HG03025 (cell line): ENCODE data around the gene HTR2C.
A peak's percentile ranks its signal among the peaks of the same experiment; 100 is the strongest.
"Not testable (repeated sequence)": the region's sequence is repeated elsewhere in the genome, so short reads cannot be mapped to it uniquely, and the experiment has no call there.

Source experiments
- ATAC-seq: cut with Tn5 transposase; IDR thresholded peaks from one replicate; pipeline ENCODE4 v1.9.1; 2021; ENCODE audit warnings: mild to moderate bottlenecking, moderate library complexity; ENCODE audit not compliant: unreplicated experiment, low FRiP score

Gene HTR2C

DNA sequence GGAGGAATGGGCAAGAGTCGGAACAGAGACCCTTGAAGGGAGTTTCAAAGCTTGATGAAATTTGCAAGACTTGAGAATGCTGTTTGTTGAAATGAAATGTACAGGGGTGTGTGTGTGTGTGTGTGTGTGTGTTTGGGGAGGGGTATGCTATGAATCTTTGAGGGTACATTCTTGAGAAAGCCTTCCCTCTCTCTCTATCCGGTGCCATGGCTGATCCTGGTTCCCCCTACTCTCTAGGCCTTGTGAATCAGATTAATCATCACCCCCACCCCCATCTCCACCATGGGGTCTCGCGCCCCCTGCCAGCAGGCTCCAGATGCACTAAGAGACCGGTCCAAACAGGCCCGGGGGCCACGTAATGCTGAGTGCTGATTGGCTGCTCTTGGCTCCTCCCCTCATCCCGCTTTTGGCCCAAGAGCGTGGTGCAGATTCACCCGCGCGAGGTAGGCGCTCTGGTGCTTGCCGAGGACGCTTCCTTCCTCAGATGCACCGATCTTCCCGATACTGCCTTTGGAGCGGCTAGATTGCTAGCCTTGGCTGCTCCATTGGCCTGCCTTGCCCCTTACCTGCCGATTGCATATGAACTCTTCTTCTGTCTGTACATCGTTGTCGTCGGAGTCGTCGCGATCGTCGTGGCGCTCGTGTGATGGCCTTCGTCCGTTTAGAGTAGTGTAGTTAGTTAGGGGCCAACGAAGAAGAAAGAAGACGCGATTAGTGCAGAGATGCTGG is at the start of gene HTR2C:
Gene HTR2C (plus strand): TSS at position 441 of the 729 bp plus-strand sequence. CDS start 142,851 bp downstream, outside the sequence.
- no peak for ATAC-seq

DNA sequence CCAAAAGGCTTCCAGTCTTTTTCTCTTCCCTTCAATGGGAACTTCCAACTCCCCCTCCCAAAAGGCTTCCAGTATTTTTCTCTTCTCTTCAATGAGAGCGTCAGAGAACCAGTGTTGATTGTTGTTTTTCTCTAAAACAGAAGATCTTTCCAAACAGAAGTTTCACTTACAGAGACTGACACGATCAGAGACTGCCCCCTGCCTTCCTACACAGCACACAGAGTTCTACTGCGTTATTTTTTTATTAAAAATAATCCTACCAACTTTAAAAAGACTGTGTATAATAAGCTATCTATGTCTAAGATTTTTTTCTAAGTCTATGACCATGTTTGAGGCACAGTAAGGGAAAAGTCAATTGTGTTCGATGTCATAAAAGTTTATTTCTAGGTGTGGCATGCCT is 3.5 kb upstream of the HTR2C start:
- ATAC-seq: no peak

DNA sequence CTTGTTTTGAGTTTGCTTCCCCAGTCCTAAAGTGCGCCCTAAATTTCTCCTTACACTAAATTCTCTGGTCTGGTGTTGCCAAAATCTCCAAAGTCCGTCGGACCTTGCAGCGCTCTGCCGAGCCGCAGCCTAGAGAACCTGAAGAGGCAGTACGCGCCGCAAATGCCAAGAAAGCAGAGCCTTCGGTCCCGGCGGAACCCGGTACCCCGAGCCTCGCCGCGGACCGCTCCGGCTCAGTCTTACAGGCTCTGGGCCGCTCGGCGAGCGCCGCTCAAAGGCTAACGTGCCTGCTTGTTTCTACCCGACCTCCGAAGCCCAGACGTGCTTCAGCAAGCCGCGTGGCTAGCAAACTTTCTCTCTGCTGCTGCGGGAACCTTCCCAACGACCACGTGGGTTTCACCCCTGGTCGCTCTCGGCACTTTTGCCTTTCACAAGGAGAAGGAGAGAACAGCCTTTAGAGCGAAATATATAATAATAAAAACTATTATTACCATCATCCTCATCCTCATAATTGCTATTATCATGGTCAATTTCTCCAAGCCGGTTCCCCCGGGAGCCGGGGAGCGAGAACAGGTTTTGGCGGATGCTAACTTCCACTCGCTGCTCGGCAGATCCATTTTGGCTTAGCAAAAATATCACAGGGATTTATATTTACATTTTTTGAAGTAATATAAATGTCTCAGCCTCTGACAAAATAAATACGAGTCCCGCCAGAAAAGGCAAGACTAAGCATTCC is 2.2 kb upstream of the HTR2C start:
- ATAC-seq: no peak

DNA sequence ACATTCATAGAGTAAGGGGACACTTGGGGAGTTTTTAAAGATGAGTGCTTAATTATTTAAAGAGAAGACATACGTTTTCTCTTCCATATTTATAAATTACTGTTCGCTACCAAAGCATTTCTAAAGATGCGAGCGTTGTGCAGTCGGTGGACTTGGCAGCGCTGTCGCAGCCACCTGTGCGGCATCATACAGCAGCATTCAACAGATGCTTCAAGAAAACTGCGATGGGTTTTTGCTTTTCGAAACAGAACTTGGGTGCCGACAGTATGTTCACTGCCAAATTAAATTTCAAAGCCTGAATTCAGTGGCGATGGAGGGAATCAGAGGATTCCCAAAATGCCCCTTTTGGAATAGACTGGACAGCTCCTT is 1.6 kb upstream of the HTR2C start:
- no peak for ATAC-seq

DNA sequence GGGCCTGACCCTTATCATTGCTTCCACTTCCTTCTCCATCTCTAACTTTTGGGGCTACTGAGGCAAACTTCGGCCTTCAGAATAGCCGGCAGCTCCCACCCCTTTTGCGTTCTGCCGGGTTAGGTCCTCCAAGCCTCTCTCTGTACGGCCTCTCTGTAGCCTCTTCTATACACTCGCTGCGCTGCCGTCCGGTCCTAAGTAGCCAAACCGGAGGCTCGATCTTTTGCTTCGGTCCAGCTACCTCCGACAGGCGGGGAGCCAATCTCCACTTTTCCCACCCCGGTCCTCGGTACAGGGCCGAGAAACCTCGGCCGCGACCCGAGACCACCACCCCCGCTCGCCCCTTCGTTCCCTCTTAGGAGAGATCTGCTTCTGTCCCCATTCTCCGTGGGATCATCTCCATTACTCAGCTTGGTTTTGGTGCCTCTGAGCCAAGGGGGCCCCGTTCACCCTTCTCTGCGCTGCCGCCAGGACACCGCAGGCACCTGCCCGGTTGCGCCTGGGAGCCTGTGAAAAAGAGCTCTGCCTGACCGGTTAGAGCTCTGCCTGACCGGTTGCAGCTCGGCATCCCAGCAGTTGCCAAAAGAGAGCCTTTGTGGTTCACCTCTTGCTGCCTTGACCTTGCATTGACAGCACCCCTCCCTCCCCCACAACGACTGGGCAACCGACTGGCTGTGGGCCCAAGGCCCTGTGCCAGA is 1.0 kb upstream of the HTR2C start:
- ATAC-seq: no peak

DNA sequence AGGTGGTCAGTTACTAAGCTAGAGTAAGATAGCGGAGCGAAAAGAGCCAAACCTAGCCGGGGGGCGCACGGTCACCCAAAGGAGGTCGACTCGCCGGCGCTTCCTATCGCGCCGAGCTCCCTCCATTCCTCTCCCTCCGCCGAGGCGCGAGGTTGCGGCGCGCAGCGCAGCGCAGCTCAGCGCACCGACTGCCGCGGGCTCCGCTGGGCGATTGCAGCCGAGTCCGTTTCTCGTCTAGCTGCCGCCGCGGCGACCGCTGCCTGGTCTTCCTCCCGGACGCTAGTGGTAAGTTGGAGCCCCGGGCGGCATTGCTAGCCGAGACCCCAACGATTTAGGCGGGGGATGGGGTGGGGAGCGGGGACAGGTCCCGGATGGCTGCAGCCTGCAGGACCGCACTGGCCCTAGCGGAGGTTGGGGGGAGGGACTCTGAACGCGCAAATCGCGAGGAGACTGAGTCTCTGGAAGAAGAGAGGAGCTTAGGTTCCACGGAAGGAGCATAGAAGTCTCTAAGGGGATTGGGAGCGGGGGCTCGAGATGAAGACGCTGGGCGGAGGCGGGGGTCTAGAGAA is 573 bp downstream of the HTR2C start:
- no peak for ATAC-seq

DNA sequence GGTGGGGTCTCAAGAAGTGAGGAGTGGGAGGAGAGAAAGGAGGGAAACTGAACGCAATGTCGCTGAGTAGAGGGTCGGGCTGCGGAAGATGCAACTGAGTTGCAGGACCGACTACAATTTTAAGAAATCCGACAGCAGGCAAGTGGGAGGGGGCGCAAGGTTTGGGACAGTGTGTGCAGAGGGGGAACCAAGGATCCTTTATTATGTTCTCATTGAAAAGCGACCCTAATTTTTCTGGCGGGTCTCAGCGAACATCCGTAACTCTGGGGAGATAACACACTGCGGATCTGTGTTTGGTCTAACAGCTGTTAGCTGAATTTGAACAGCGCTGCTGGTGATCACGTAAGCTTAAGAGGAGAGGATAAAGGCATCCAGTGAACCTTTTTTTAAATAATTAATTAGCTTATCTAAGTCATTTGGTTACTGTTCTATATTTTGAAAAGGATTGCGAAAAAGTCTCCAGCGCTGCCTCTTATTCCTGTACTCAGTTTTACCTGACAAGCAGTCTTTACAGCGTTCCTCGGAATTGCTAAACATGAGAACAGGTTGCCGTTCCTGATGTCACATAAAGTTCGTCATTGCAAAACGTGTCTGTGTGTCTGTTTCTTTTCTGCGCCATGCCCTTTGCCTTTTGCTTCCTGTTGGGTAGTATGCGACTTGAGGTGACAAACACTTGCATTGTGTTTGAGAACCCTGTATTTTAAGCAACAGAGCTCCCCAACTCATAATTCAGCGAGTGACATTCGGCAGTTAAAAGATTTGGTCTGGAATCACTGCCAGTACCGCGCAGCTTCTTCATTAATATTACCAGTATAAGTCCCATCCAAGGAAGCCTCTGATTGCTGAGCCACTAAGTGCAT is 1.3 kb downstream of the HTR2C start:
- ATAC-seq: no peak

DNA sequence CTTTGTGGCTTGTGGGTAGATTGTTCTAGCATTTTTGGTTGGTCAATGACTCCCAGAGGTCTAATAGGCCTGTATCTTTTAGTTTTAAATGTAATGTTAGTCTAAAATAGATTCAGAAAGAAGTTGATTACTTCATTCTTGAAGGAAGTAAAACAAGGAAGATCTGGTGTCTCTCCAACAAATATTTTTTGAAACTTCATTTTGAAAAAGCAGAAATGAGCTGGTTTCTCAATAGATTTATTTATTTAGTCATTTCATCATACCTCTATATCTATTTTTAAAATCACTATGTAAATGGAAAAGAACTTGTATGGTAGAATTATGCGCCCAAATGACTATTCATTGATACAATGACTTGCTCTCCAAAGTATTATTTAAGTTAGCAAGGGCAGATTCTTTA is 7.2 kb downstream of the HTR2C start:
- ATAC-seq: no peak

DNA sequence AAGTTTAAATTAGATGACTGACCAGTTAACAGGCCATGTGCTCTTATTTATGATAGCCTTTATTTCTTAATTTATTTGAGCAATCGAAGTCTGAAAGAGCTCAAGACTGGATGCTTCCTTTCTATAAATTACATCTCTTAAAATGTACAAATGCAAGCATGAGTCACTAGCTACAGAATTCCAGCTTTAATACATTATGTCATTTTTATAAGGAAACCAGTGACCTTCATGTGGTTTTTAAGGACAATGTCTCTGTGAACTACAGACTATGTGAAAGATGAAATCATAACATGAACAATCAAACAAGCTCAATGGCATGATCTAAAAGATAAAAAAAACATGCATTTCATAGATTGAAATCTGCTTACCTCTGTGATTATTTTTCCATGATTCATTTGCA is 15.4 kb downstream of the HTR2C start:
- ATAC-seq: no peak

DNA sequence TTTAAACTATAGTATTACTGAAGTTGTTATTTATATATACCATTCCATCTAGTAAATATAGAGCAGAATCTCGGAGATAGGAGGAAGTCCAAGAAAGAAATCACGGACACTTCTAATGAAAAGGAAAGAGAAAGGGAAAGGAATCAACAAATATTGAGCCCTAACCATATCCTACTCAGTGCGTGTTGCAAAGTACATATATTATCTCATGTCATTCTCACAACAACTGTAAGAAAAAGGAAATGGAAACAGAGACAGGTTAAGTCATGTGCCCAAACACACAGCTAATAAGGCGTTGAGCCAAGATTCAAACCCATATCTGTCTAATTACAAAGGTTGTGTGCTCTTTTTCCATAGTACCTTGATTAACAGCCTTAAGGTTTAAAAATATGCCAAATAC is 16.0 kb downstream of the HTR2C start:
- no peak for ATAC-seq

DNA sequence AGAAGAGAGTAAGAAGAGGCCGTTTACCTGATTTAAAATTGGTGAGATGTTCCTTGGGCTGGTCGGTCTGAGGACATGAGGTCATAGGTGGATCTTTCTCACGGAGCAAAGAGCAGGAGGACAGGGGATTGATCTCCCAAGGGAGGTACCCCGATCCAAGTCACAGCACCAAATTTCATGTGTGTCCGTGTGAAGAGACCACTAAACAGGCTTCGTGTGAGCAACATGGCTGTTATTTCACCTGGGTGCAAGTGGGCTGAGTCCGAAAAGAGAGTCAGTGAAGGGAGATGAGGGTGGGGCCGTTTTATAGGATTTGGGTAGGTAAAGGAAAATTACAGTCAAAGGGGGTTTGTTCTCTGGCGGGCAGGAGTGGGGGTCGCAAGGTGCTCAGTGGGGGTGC is 22.7 kb downstream of the HTR2C start:
- not testable (repeated sequence) for ATAC-seq

DNA sequence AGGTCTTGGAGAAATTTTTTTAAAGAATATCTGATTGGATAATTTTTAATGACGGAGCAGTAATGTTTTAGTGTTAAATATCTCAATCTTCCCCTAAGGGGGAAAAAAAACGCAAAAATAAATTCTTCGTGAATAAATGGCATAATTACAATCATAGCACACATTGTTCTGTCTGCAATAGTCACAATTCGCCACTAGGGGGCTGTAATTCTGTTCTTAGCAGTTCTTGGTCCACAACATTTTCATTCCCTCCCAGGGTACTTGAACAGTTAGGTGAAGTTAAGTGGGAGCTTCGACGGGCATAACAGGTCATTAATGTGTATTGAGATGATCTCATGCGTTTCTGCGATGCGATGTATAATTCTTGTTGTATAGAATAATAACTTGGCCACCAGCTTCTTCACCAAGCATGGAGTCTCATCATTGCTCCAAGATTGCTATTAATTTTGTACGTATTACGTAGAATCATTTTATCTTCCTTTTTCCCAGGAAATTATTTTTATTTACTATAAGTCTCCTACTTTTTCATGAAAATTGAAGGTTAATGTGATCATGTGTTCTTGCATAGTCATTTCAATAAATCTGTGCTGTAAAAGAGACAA is 27.2 kb downstream of the HTR2C start:
- peak; percentile 80 for ATAC-seq

DNA sequence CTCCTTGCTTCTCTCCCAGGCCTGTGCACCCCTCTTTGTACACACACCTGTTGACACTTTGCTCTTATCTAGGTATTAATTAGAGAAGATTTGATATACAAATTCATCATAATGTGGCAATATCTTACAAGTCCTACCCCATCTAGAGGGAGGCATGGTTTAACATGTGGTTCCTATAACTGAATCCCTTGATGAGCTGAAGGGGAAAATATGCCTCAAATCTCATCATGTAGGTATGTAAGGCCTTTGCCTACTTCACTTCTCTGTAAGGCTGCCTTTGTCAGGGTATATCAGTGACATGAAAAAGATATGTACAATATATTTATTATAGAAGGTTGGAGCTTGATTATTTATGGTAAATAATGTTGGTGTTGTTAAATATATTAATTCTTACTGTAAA is 31.9 kb downstream of the HTR2C start:
- ATAC-seq: no peak

DNA sequence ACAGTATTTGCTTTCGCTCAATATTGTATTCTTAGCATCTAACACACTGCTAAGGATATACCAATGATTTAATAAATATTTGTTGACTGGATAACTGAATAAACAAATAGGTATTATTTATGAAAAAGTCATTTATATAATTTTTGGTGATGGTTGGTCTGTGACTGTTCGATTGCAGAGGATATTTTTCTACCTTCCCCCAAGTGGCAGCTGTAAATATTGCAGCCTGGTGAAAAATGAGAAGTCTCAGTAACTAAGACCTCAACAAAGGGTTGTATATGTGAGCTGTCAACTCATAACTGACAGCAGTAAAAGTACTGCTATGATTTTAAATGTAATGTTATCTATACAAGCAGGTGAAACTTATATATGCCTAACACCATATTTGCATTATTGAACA is 36.0 kb downstream of the HTR2C start:
- ATAC-seq: peak; percentile 72

DNA sequence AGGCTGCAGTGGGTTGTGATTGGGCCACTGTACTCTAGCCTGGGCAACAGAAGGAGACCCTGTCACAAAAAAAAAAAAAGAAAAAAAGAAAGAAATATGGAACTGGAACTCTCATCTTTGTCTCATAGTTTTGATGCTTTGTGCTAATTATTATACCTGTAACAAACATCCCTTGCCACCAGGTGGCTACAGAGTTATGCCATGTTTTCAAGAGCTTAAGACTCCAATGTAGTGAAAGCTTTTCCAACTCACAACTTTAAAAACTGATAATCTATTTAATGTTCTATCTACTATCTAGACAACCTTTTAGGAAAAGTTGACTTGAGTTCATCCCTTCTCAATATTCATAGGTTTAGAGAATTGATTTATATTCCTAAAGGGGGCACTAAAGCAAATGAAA is 42.4 kb downstream of the HTR2C start:
- no peak for ATAC-seq

DNA sequence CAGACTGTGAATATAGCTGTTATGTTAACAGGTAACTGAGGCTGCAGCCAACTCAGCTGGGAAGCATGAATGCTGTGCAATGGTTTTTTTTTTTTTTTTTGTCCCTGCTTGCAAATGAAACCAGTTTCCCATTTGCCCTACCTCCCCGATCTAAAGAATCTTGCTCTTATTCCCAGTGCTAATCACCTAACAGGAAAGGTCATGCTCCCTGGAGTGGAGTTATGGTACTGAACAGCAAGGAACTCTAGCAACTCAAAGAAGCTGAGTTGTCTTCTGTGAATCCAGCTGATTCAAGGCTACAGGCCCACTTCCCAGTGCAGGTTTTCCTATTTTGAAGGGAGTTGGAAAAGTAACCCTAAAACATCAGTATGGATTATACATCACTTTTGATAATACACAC is 52.1 kb downstream of the HTR2C start:
- ATAC-seq: no peak

DNA sequence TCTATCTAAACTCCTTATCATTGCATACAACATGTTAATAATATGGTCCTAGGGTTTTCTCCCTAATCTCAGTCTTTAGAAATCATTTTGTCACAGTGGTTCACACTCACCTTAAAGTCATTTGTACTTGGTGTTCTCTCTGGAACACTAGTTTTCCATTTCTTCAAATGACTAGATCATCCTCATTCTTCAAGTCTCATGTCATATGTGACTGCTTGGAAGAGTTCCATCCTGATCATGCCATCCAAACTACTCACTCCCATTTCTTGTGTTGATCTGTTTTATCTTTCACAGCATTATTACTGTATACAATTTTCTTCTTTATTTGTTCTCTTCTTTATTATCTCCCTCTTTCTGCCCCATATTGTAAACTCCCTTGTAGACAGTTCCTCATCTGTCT is 66.5 kb downstream of the HTR2C start:
- no peak for ATAC-seq

DNA sequence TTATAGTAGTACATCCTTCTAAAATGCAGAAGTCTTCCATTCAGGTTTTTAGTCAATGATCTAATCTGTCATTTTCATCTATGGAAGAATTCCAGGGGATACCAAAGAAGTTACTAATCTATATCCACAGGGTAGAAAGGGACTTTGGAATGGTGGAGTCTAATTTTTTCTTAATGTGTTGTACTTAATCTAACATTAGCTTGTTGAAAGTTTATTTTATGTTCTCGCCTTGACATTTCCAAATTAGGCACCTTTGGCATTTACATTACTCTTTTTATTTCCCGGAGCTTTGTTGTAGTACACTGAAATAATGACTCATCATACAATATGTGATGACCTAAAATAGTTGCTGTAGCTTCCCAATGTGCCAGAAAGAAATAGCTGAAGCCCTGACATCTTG is 91.5 kb downstream of the HTR2C start:
- no peak for ATAC-seq

DNA sequence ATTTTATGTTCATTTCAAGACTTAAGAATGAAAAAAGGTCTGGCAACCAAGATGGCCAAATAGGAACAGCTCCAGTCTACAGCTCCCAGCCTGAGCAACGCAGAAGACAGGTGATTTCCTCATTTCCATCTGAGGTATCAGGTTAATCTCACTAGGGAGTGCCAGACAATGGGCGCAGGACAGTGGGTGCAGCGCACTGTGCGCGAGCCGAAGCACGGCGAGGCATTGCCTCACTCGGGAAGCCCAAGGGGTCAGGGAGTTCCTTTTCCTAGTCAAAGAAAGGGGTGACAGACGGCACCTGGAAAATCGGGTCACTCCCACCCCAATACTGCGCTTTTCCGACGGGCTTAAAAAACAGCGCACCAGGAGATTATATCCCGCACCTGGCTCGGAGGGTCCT is 116.6 kb downstream of the HTR2C start:
- not testable (repeated sequence) for ATAC-seq

DNA sequence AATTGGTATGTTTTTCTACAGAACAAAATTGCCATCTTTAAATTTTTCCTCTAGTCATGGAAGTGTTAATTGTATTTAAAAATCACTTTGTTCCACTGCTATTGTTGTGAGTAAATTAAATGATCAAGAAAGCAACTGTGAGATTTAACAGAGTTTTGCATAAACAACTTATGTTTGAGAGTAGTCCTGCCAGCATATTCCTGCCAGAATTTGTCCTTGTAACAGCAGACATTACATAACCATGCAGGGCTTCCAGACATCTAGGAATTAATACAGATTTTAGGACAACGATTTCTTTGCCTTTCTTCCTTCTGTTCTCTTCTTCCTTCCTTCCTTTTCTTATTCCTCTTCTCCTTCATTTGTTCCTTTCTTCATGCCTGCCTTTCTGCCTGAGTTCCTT is 125.5 kb downstream of the HTR2C start:
- ATAC-seq: no peak
